SK-N-SH treated with all-trans-retinoic acid at 6 μM for 48 hours (cell line): Measurements from ENCODE around the gene SPIRE2.

Experiments used
- ATAC-seq: fragments of 200-7000 bp; cut with Tn5 transposase; 3 replicates; pipeline ENCODE4 v1.9.1; 2020; ENCODE audit warnings: mild to moderate bottlenecking, moderate library complexity
- ARNTL ChIP-seq: fragments of 450-650 bp; formaldehyde crosslinking; IDR thresholded peaks from 2 replicates; pipeline ENCODE4 v1.5.0; 2020; ENCODE audit warnings: low read depth, mild to moderate bottlenecking, moderate library complexity, borderline replicate concordance
- CSDC2 ChIP-seq: fragments of 250-450 bp; sonication (Bioruptor Pico); IDR thresholded peaks from 2 replicates; pipeline ENCODE4 v1.5.0; 2020; ENCODE audit warnings: mild to moderate bottlenecking, moderate library complexity
- ESRRG ChIP-seq: fragments of 250-450 bp; sonication (Bioruptor Pico); IDR thresholded peaks from 2 replicates; pipeline ENCODE4 v1.6.1; 2021; ENCODE audit warnings: mild to moderate bottlenecking
- ISL1 ChIP-seq: fragments of 250-450 bp; sonication (Bioruptor Pico); IDR thresholded peaks from 2 replicates; pipeline ENCODE4 v2.1.2; 2022; ENCODE audit warnings: mild to moderate bottlenecking, moderate library complexity
- PATZ1 ChIP-seq: fragments of 250-450 bp; sonication (Bioruptor Pico); IDR thresholded peaks from 2 replicates; pipeline ENCODE4 v1.8.0; 2020; ENCODE audit warnings: mild to moderate bottlenecking, moderate library complexity, borderline replicate concordance
- POU6F1 ChIP-seq: fragments of 250-450 bp; sonication (Bioruptor Pico); IDR thresholded peaks from 2 replicates; pipeline ENCODE4 v1.8.0; 2021; ENCODE audit warnings: low read depth, mild to moderate bottlenecking, moderate library complexity, borderline replicate concordance
- TOX ChIP-seq: fragments of 250-450 bp; sonication (Bioruptor Pico); IDR thresholded peaks from 2 replicates; pipeline ENCODE4 v1.8.0; 2021; ENCODE audit warnings: mild to moderate bottlenecking, moderate library complexity, borderline replicate concordance
- TSHZ2 ChIP-seq: fragments of 250-450 bp; sonication (Bioruptor Pico); IDR thresholded peaks from 2 replicates; pipeline ENCODE4 v1.5.0; 2020; ENCODE audit warnings: mild to moderate bottlenecking, moderate library complexity
- ZC3H10 ChIP-seq: fragments of 250-450 bp; sonication (Bioruptor Pico); IDR thresholded peaks from 2 replicates; pipeline ENCODE4 v1.5.1; 2021; ENCODE audit warnings: mild to moderate bottlenecking, moderate library complexity
- ZFP30 ChIP-seq: fragments of 450-650 bp; formaldehyde crosslinking; IDR thresholded peaks from 2 replicates; pipeline ENCODE4 v1.5.0; 2022; ENCODE audit warnings: mild to moderate bottlenecking, moderate library complexity
- ZNF565 ChIP-seq: fragments of 450-650 bp; formaldehyde crosslinking; conservative IDR thresholded peaks from 2 replicates; pipeline ENCODE4 v1.5.0; 2020; ENCODE audit warnings: low read depth, mild to moderate bottlenecking, moderate library complexity
- ZNF70 ChIP-seq: fragments of 450-650 bp; formaldehyde crosslinking; IDR thresholded peaks from 2 replicates; pipeline ENCODE4 v1.5.0; 2020; ENCODE audit warnings: mild to moderate bottlenecking, moderate library complexity
- ZNF8 ChIP-seq: fragments of 450-650 bp; formaldehyde crosslinking; IDR thresholded peaks from 2 replicates; pipeline ENCODE4 v1.5.0; 2020; ENCODE audit warnings: mild to moderate bottlenecking, moderate library complexity

SPIRE2 gene

GRCh38 chr16:89906140-89907025, 78.1 kb downstream of the SPIRE2 start:
- ATAC-seq: no peak
- TF ChIP-seq ZC3H10 (no peak), ZNF70 (CRISPR knock-in tag) (no peak), ARNTL (CRISPR knock-in tag) (no peak), ESRRG (CRISPR knock-in tag) (no peak), TOX (CRISPR knock-in tag) (no peak), CSDC2 (no peak)

GRCh38 chr16:89907055-89907814, 79.0 kb downstream of the SPIRE2 start:
- TF ChIP-seq ZNF8 (CRISPR knock-in tag): no peak
- no peak for TF ChIP-seq ARNTL (CRISPR knock-in tag)
- no peak for TF ChIP-seq ISL1 (CRISPR knock-in tag)
- TF ChIP-seq TSHZ2 (CRISPR knock-in tag): no peak
- no peak for TF ChIP-seq CSDC2
- no peak for TF ChIP-seq ZC3H10
- no peak for TF ChIP-seq POU6F1 (CRISPR knock-in tag)
- TF ChIP-seq, all 23 proteins: peak for 0
- no peak for ATAC-seq

- TF ChIP-seq ZFP30 (CRISPR knock-in tag) (no peak), ZNF70 (CRISPR knock-in tag) (no peak), TOX (CRISPR knock-in tag) (no peak), CSDC2 (no peak), ZNF565 (CRISPR knock-in tag) (no peak), ZNF8 (CRISPR knock-in tag) (no peak), ESRRG (CRISPR knock-in tag) (no peak), TSHZ2 (CRISPR knock-in tag) (no peak), PATZ1 (CRISPR knock-in tag) (no peak), ARNTL (CRISPR knock-in tag) (no peak), ISL1 (CRISPR knock-in tag) (no peak)
- TF ChIP-seq, all 23 proteins: peak for 0
- no peak for ATAC-seq
Observed at GRCh38 chr16:89908236-89908635, 80.0 kb downstream of the SPIRE2 start.
